Gastrocnemius medialis (tissue), 4 donors: ENCODE results near the gene MRTFA.

ENCODE experiments used
- POLR2A ChIP-seq, 2 donors: fragments of 450-650 bp; IDR thresholded peaks; one replicate each; pipeline ENCODE4 v1.6.1; 2017; ENCODE audit warnings: antibody characterized with exemption in 2 of 2, mild to moderate bottlenecking in 2 of 2, moderate library complexity in 2 of 2
- TF ChIP-seq, protein P1 (sequence below), 5 experiments: fragments of 450-650 bp in 3 of 5; fragments of 200-600 bp in 2 of 5; sonication (generic) in 2 of 5; IDR thresholded peaks in 4 of 5; conservative IDR thresholded peaks in 1 of 5; 1 replicate in 4 of 5; 2 replicates in 1 of 5; pipeline ENCODE4 v1.5.1; 2016 to 2019; ENCODE audit warnings: antibody characterized with exemption in 5 of 5, mild to moderate bottlenecking in 3 of 5, moderate library complexity in 3 of 5

DNA sequence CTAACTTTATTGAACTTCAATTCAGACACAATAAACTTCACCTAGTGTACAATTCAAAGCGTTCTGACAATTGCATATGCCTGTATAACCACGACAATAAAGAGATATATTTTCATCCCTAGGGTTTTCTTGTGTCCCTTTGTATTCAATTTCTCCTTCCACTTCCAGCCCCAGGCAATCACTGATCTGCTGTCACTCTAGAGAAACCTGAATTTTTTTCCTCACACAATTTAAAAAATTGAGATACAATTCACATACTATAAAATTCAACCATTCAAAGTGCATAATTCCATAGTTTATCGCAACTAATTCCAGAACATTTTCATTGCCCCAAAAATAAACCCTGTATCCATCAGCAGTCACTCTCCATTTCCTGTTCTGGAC lies 116.6 kb downstream of the MRTFA start:
- TF ChIP-seq, protein P1, sequence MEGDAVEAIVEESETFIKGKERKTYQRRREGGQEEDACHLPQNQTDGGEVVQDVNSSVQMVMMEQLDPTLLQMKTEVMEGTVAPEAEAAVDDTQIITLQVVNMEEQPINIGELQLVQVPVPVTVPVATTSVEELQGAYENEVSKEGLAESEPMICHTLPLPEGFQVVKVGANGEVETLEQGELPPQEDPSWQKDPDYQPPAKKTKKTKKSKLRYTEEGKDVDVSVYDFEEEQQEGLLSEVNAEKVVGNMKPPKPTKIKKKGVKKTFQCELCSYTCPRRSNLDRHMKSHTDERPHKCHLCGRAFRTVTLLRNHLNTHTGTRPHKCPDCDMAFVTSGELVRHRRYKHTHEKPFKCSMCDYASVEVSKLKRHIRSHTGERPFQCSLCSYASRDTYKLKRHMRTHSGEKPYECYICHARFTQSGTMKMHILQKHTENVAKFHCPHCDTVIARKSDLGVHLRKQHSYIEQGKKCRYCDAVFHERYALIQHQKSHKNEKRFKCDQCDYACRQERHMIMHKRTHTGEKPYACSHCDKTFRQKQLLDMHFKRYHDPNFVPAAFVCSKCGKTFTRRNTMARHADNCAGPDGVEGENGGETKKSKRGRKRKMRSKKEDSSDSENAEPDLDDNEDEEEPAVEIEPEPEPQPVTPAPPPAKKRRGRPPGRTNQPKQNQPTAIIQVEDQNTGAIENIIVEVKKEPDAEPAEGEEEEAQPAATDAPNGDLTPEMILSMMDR (IDR thresholded peaks at IDR 0.05 in 4 of 5, conservative IDR thresholded peaks at IDR 0.05 in 1 of 5) = no peak
- no peak for TF ChIP-seq POLR2A (IDR thresholded peaks at IDR 0.05)
